ENCODE data around the gene ADAMTS6. TPM values are rescaled to one million over a fixed set of nuclear protein-coding genes. Genes with fewer than 3 reads are reported as not detected.
"Not testable (repeated sequence)": the region's sequence is repeated elsewhere in the genome, so short reads cannot be mapped to it uniquely, and the experiment has no call there.

The ADAMTS6 gene
- polyA plus RNA-seq, 1 experiment = 28.0 TPM

DNA sequence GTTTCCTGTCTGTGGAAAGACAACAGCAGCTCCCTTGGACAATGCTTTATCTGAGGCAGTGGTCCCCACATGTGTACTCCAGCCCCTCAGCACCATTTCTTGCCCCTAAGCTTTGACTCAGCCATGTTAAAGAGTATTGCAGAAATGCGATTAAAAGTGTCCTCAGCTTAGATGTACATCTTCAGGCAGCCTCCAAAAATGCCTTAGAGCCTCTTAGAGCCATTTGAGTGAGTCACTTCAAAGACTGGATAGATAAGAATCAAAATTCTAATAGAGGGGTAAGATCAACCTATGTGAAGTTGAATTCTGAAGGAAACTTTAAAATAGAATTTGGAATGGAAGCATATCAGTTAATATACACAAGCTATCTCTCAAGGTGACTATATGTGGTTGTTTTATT lies 296.3 kb downstream of the ADAMTS6 start:
- TF ChIP-seq, protein P1, sequence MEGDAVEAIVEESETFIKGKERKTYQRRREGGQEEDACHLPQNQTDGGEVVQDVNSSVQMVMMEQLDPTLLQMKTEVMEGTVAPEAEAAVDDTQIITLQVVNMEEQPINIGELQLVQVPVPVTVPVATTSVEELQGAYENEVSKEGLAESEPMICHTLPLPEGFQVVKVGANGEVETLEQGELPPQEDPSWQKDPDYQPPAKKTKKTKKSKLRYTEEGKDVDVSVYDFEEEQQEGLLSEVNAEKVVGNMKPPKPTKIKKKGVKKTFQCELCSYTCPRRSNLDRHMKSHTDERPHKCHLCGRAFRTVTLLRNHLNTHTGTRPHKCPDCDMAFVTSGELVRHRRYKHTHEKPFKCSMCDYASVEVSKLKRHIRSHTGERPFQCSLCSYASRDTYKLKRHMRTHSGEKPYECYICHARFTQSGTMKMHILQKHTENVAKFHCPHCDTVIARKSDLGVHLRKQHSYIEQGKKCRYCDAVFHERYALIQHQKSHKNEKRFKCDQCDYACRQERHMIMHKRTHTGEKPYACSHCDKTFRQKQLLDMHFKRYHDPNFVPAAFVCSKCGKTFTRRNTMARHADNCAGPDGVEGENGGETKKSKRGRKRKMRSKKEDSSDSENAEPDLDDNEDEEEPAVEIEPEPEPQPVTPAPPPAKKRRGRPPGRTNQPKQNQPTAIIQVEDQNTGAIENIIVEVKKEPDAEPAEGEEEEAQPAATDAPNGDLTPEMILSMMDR (IDR thresholded peaks at IDR 0.05; ENCODE audit: insufficient read depth, low read depth, low read length) = no peak
- H3K36me3 ChIP-seq (ENCODE audit: control insufficient read depth, insufficient read depth, low read length) = 0 out of 2 replicates have a peak, but pooled peaks cover 2% of the 10 kb centered on the region
- no peaks in the 10 kb centered on the region for H3K27me3 ChIP-seq (ENCODE audit: control insufficient read depth, insufficient read depth, low read length)
- POLR2A ChIA-PET = no interaction called here
- H3K4me3 ChIP-seq (ENCODE audit: low read depth, low read length) = no peak overlapping the region
- CTCF ChIA-PET = interaction anchor here (0.6 to 0.9 kb wide), 2 partner anchors 107 to 131 kb away, joined by 3 read pairs; no protein-coding TSS in a partner anchor
- DNase-seq (ENCODE audit: low read depth) = no peak

DNA sequence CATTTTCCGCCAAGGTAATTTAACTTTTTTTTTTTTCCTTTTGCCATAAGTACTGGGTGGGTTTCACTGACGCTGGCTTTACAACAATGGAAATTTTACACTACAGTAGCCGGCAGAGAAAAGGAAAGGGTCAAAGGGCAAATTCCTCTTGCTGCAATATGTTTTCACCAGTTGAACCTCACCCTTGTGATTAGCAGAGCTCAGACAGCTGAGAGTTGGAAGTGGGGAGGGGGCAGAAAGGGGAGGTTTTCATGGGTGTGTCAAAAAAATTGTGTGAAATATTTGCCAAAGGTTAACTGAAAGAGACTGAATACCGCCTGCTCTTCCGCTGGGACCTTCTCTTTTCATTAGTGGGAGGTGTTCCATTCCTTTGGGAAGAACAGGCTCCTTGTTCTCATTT lies 296.9 kb downstream of the ADAMTS6 start:
- no peak overlapping the region for H3K4me3 ChIP-seq (ENCODE audit: low read depth, low read length)
- TF ChIP-seq, protein P1 (IDR thresholded peaks at IDR 0.05; ENCODE audit: insufficient read depth, low read depth, low read length) = no peak
- H3K36me3 ChIP-seq (ENCODE audit: control insufficient read depth, insufficient read depth, low read length) = 0 out of 2 replicates have a peak, but pooled peaks cover 2% of the 10 kb centered on the region
- ChIA-PET POLR2A (no interaction called here), CTCF (interaction anchor here (0.6 to 1.0 kb wide), 3 partner anchors 84 to 130 kb away, joined by 3 read pairs; no protein-coding TSS in a partner anchor)
- H3K27me3 ChIP-seq (ENCODE audit: control insufficient read depth, insufficient read depth, low read length) = no peaks in the 10 kb centered on the region
- no peak for DNase-seq (ENCODE audit: low read depth)

DNA sequence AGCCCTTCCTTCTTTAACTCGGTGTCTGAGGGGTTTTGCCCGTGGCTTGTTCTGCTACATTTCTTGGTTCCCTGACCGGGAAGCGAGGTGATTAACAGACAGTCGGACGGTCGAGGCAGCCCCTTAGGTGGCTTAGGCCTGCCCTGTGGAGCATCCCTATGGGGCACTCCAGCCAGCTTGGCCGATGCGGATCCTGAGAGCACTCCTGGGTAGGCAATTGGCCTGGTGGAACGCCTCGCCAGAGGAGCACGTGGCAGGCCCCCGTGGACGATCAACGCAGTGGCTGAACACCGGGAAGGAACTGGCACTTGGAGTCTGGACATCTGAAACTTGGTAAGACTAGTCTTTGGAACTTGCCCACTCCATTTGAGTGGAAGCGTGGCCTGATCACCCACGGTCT lies 307.5 kb downstream of the ADAMTS6 start:
- not testable (repeated sequence) for DNase-seq (ENCODE audit: low read depth)

DNA sequence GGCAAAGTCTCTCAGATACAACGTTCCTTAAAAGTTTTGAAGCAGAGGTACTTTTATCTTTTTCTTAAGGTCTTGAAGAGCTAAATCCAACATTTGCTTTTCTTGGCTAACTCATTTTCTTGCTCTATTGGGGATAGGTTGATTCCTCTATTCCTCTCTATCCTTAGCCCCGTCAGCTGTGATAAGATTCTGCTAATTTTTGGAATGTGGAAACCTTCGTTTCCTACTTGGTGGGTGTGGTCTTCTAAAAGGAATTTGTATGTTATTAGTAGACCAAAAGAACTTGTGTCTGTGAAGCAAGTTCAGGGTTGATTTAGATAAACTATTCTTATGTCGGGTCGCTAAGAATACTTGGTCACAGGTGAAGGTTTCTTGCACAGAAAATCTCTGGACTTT lies 308.6 kb downstream of the ADAMTS6 start:
- H3K36me3 ChIP-seq (ENCODE audit: control insufficient read depth, insufficient read depth, low read length) = peaks cover 10% of the 10 kb centered on the region
- TF ChIP-seq, protein P1 (IDR thresholded peaks at IDR 0.05; ENCODE audit: insufficient read depth, low read depth, low read length) = no peak
- no peak for DNase-seq (ENCODE audit: low read depth)
- POLR2A ChIA-PET = no interaction called here
- CTCF ChIA-PET = interaction anchor here (1.1 kb wide), 1 partner anchor 310 kb away, joined by 3 read pairs; no protein-coding TSS in a partner anchor
- H3K4me3 ChIP-seq (ENCODE audit: low read depth, low read length) = no peak overlapping the region
- no peaks in the 10 kb centered on the region for H3K27me3 ChIP-seq (ENCODE audit: control insufficient read depth, insufficient read depth, low read length)

More for the DNA sequence above, 307.5 kb downstream of the ADAMTS6 start:
- POLR2A ChIA-PET; CTCF ChIA-PET; H3K4me3 ChIP-seq (ENCODE audit: low read depth, low read length); H3K36me3 ChIP-seq (ENCODE audit: control insufficient read depth, insufficient read depth, low read length); H3K27me3 ChIP-seq (ENCODE audit: control insufficient read depth, insufficient read depth, low read length): not testable (repeated sequence)

DNA sequence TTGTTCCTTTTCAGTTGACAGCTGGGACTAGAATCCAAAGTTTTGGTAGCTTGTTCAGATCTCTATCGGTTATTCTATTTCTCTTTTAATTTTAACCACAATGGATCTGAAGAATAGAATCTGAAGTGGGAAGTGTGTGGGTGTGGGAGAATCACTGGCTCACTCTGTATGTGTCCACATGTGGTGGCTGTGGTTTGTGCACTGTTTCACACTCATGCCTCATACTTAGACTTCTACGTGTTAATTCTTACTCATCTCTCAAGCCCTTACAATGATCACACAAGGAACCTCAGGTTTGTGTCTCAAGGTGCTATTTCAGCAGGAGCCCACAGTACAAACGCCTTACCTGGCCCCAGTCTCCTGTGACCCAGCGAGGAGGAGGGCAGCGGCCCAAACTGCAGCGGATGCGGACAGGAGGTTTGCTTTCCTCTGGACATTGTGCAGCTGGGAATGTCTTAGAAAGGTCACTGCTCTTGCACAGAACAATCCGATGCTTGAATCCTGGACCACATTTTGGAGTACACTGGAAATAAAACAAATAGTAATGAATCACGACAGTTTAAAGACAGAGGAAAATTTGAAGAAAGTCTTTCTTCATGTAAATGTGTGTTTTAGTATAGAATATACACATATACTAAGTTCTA lies 309.1 kb downstream of the ADAMTS6 start:
- Histone ChIP-seq H3K27me3 (ENCODE audit: control insufficient read depth, insufficient read depth, low read length) (no peaks in the 10 kb centered on the region), H3K4me3 (ENCODE audit: low read depth, low read length) (no peak overlapping the region), H3K36me3 (ENCODE audit: control insufficient read depth, insufficient read depth, low read length) (peaks cover 10% of the 10 kb centered on the region)
- ChIA-PET CTCF (interaction anchor here (0.6 to 1.1 kb wide), 3 partner anchors 113 to 372 kb away, joined by 3 read pairs; no protein-coding TSS in a partner anchor), POLR2A (no interaction called here)
- TF ChIP-seq, protein P1 (IDR thresholded peaks at IDR 0.05; ENCODE audit: insufficient read depth, low read depth, low read length) = no peak
- no peak for DNase-seq (ENCODE audit: low read depth)

DNA sequence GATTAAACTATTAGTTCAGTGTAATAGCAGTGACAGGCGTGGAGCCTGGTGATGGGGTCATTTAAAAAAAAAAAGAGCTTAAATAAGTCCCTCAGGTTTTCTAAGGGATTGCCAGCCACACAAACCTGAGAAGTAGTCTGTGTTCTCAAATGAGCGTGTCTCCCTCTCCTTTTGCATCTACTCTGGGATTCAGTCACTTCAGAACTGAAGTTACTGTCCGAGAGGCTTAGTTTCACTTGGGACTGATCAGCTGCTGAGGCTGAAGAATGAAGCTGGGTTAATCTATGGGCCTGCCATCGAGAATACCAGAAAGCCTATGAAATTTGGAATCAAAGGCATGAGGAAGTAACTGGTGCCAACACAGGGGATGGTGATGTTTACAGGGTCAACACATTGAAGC lies 310.1 kb downstream of the ADAMTS6 start:
- Histone ChIP-seq H3K36me3 (ENCODE audit: control insufficient read depth, insufficient read depth, low read length) (peaks cover 10% of the 10 kb centered on the region), H3K27me3 (ENCODE audit: control insufficient read depth, insufficient read depth, low read length) (no peaks in the 10 kb centered on the region), H3K4me3 (ENCODE audit: low read depth, low read length) (no peak overlapping the region)
- DNase-seq (ENCODE audit: low read depth) = no peak
- ChIA-PET POLR2A (no interaction called here), CTCF (no interaction called here)
- TF ChIP-seq, protein P1 (IDR thresholded peaks at IDR 0.05; ENCODE audit: insufficient read depth, low read depth, low read length) = no peak

Measured in BJ (cell line).